Dendritic cell treated with granulocyte-macrophage colony-stimulating factor and Interleukin-4, amounts not matched to agents 40 ng/mL and 50 ng/mL, for 4 days (primary cell): Measurements from ENCODE around the gene ERN1.

Source experiments
- H3K27ac Mint-ChIP-seq: one replicate; pipeline ENCODE4 v1.8.0; 2022; ENCODE audit warnings: mild to moderate bottlenecking, mixed read lengths
- H3K27me3 Mint-ChIP-seq: one replicate; pipeline ENCODE4 v1.8.0; 2022; ENCODE audit warnings: mild to moderate bottlenecking, mixed read lengths
- H3K36me3 Mint-ChIP-seq: one replicate; pipeline ENCODE4 v1.8.0; 2022; ENCODE audit warnings: low read depth, mixed read lengths
- H3K4me1 Mint-ChIP-seq: one replicate; pipeline ENCODE4 v1.8.0; 2022; ENCODE audit warnings: low read depth, mixed read lengths
- H3K4me3 Mint-ChIP-seq: one replicate; pipeline ENCODE4 v1.8.0; 2022; ENCODE audit warnings: mild to moderate bottlenecking, moderate library complexity, mixed read lengths
- H3K9me3 Mint-ChIP-seq: one replicate; pipeline ENCODE4 v1.8.0; 2022; ENCODE audit warnings: mixed read lengths
- intact Hi-C: fragments of 100-400 bp; cut with micrococcal nuclease; formaldehyde crosslinking; loops from one replicate; pipeline ENCODE4 v1.15.0; 2022

Gene ERN1

DNA sequence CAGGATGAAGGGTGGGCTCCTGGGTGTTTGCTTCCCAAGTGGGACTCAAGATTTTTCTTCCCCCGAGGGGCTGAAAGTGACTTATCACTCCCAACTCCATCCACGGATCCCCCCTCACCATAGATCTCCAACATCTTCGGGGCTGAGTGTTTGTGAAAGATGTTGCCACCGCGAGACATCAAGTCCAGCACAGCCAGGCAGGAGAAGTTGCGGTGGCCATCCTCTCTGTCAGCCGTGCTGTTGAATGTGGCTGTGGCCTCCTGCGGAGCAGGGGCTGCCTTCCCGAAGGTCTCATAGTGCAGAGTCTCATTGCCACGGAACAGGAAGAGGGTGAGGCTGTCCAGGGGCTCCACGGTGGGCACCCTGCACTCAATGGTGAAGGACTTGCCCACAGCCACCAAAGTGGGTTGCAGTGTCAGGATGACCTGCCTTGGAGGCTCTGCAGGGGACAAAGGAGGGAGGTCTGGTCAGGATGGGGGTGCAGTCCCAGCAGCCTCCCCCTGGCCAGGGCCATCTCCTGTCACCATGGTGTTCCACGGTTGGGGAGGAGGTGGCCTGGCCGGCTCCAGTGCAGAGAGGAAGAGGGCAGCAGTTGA lies 126.3 kb downstream of the ERN1 start:
- peak overlapping the region; percentile 6 for H3K27ac Mint-ChIP-seq
- peaks cover 20% of the 10 kb centered on the region for H3K27me3 Mint-ChIP-seq
- no peaks in the 10 kb centered on the region for H3K9me3 Mint-ChIP-seq
- peaks cover 29% of the 10 kb centered on the region for H3K36me3 Mint-ChIP-seq
- intact Hi-C loops: no loop called here
- peaks cover 55% of the 10 kb centered on the region for H3K4me1 Mint-ChIP-seq
- H3K4me3 Mint-ChIP-seq: no peak overlapping the region

DNA sequence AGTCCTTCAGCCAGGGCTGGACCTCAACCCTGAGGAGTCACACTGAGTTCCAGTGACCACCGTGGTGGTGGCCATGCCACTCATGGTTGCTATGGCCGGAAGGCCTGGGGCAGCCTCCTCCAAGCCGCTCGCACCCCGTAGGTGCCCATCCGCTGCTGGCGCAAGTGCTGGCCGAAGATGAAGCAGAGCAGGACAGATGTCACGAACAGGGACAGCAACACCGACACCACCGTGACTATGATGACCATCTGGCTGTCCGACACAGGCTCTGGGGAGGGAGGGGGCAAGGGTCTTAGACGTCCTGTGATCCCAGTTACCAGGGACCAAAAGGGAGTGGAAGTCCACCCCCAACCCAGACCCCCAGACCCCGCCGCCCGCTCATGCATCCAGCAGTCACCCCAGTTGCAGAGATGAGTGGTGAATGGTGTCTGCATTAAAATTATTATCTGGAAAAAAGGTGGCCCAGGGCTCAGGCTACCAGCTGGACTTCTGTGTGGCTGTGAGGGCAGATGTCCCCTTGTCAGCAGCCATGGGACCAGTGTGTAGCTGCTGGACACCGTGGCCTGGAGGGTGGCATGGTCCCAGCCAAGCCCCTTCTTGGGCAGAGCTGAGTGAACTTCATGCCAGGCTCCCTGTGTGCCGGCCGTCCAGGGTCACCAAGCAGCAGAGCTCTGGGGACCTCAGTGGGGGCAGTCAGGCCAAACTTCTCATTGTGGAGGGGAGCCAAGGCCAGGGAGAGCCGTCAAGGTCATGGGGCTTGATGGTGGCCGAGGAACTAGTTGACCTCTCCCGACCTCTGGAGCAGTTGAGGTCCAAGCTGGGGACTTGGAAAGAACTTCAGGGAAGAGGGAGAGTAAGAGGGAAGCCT lies 127.1 kb downstream of the ERN1 start:
- H3K27ac Mint-ChIP-seq: no peak overlapping the region
- no peaks in the 10 kb centered on the region for H3K9me3 Mint-ChIP-seq
- no peak overlapping the region for H3K4me3 Mint-ChIP-seq
- H3K36me3 Mint-ChIP-seq: peaks cover 36% of the 10 kb centered on the region
- intact Hi-C loops: no loop called here
- peaks cover 55% of the 10 kb centered on the region for H3K4me1 Mint-ChIP-seq
- peaks cover 25% of the 10 kb centered on the region for H3K27me3 Mint-ChIP-seq

DNA sequence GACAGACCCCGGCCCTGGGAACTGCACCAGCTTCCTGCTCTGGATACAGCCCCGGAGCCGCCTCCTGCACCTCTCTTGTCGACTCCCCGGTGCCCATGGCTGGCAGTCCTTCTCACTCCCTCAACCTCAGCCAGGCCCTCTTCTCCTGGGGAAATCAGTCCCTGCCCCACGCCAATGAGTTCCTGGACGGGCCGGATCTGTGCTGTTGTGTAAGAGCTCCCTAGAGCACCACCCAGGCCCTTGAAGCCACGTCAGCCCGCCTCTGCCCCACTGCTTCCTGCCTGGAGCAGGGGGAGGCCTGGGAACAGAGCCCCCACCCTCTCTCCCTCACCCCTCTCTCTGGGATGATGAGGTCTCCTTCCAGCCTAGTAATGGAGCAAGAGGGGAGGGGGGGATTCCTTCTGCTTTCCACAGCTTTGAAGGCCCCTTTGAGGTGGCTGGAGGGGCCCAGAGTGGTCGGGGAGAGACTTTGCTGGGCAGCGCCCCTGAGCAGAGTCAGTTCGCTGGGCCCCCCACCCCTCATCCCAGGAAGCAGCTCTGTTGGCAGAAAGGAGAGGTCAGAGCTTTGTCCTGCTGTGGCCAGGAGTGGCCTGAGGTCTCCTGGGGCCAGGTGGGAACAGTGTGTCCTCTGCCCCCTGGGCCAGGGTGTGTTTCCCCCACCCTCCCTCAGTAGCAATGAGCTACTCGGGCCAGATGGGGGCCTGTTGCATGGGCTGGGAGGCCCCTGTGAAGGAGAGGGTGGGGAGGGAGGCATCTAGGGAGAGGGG lies 128.0 kb downstream of the ERN1 start:
- H3K36me3 Mint-ChIP-seq: peaks cover 36% of the 10 kb centered on the region
- H3K27ac Mint-ChIP-seq: peak overlapping the region; percentile 64
- no peak overlapping the region for H3K4me3 Mint-ChIP-seq
- H3K9me3 Mint-ChIP-seq: no peaks in the 10 kb centered on the region
- H3K27me3 Mint-ChIP-seq: peaks cover 34% of the 10 kb centered on the region
- intact Hi-C loops: no loop called here
- H3K4me1 Mint-ChIP-seq: peaks cover 52% of the 10 kb centered on the region

DNA sequence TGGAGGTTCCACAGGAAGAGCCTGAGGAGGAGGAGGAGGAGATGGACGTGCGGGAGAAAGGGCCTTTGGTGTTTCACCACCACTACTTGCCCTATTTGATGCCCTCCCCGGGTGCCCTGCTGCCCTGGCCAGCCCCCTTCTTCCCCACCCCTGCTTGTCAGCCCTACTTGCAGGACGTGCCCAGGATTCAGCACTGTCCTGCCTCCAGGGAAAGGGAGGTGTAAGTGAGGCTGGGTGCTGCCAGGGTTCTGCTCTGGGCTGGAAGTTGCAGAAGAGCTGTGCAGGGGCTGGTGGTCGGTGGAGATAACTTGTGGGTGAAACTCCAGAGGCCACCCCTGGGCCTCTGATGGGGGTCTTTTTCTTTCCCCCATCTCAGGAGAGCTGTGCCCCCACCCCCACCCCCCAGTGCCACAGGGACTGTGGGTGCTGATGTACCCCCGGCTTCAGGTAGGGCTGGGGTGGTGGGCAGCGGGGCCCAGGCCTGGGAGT lies 128.8 kb downstream of the ERN1 start:
- H3K4me1 Mint-ChIP-seq: peaks cover 46% of the 10 kb centered on the region
- H3K9me3 Mint-ChIP-seq: no peaks in the 10 kb centered on the region
- H3K27me3 Mint-ChIP-seq: peaks cover 42% of the 10 kb centered on the region
- peaks cover 36% of the 10 kb centered on the region for H3K36me3 Mint-ChIP-seq
- H3K27ac Mint-ChIP-seq: peak overlapping the region; percentile 64
- intact Hi-C loops: no loop called here
- H3K4me3 Mint-ChIP-seq: no peak overlapping the region

DNA sequence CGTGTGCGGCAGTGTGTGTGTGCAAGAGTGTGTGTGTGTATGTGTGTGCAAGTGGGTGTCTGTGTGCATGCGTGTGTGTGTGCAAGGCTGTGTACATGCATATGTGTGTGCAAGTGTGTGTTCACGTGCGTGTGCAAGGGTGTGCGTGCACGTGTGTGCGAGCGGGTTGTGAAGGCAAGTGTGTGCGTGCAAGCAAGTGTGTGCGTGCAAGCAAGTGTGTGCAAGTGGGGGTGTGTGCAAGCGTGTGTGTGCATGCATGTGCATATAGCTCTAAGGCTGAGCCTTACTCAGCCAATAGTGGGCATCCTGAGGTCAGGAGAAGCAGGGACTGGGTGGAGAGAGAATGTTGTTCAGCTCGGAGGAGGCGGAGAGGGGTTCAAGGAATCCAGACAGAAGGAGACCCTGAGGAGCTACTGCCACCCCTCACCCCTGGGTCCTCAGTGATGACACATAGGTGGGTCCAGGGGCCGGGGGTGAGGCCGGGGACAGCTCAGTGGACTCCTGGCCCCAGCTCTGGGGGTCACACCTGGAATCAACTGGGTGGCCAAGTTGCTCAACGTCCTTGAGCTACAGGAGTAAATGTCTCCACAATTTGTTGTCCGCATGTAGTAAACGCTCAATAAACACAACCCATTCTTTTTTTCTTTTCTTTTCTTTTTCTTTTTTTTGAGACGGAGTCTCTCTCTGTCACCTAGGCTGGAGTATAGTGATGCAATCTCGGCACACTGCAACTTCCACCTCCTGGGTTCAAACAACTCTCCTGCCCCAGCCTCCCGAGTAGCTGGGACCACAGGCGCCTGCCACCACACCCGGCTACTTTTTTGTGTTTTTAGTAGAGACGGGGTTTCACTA lies 130.0 kb downstream of the ERN1 start:
- H3K9me3 Mint-ChIP-seq: no peaks in the 10 kb centered on the region
- peaks cover 46% of the 10 kb centered on the region for H3K4me1 Mint-ChIP-seq
- peaks cover 50% of the 10 kb centered on the region for H3K27me3 Mint-ChIP-seq
- H3K36me3 Mint-ChIP-seq: peaks cover 28% of the 10 kb centered on the region
- H3K4me3 Mint-ChIP-seq: no peak overlapping the region
- no peak overlapping the region for H3K27ac Mint-ChIP-seq
- intact Hi-C loops: no loop called here

DNA sequence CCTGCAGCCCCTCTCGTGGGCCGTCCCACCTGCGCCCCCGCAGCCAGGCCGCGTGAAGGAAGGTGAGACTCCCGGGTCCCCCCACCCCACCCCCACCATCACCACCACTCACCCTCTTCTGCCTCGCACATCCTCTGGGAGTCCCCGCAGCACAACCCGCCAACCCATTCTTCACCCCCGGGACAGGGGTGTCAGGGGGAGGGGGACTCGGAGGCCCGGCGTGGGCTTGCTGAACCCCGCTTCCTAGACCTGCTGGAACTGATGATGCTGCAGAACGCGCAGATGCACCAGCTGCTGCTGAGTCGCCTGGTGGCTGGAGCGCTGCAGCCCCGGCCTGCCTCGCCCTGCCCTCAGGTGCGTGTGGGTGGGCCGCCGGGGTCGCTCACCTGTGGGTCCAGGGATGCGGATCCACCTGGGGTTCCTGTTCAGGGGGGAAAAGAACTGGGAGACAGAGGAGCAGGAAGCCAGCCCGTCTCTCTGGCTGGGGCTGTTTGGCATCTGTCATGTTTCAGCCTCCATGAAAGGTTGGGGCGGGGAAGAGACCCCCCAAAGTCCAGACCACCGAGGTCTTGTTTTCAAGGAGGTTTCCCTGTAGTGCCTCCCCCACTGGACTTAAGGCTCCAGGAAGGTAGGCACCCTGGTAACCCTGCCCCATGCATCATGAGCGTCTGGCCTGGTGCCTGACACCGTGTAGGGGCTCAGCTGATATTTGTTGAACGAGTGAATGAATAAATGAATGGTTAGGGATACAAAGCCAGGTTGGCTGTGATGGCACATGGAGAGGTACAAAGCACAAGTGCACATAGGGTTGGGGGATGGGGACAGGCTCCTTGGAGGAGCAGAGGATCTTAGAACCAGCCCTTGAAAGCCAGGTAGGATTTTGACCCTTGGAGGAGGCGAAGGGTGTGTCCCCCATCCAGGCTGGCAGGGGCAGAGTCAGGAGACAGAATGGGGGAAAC lies 130.9 kb downstream of the ERN1 start:
- peaks cover 50% of the 10 kb centered on the region for H3K27me3 Mint-ChIP-seq
- peak overlapping the region; percentile 75 for H3K27ac Mint-ChIP-seq
- H3K9me3 Mint-ChIP-seq: no peaks in the 10 kb centered on the region
- peaks cover 19% of the 10 kb centered on the region for H3K36me3 Mint-ChIP-seq
- intact Hi-C loops: no loop called here
- H3K4me3 Mint-ChIP-seq: peak overlapping the region; percentile 97
- peaks cover 51% of the 10 kb centered on the region for H3K4me1 Mint-ChIP-seq

DNA sequence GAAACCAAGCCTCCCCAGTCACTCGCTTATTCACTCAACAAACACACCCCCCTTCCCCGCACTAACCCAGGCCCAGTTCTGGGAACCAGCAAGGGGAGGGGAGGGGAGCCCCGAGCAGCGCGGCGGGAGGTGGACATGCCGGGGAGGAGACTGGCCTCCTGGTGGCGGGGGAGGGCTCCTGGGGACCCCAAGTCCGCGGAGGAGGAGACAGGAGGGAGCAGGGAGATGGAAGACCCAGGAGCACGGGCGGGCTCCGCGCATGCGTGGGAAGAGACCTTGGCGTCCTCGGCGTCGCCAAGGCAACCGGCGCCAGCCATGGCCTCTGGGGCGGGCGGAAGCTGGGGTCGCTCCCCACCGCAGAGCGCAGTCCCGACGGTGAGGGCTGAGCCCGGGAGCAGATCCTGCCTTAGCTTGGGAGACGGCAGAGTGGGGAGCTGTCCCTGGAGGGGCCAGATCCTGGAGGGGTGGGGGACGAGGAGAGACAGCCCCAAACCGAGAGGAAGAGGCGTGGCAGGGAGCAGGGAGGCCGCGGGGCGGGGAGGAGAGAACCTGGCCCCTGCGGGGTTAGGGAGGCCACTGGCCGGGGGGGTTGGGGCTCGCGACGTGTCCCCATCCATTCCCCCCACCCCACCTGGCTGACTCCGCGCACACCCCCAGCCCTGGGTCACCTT lies 131.8 kb downstream of the ERN1 start, which contains the start of gene PRR29:
PRR29 (plus strand) TSS at position 302 of the 671 bp plus-strand sequence; CDS start at position 316, 14 bp downstream.
- Mint-ChIP-seq H3K36me3 (peaks cover 11% of the 10 kb centered on the region), H3K27ac (peak within 1 kb of the TSS; percentile 75), H3K4me1 (peaks cover 57% of the 10 kb centered on the region), H3K4me3 (peak within 1 kb of the TSS; percentile 97), H3K27me3 (peaks cover 50% of the 10 kb centered on the region), H3K9me3 (no peaks in the 10 kb centered on the region)
- intact Hi-C loops: no loop called here

DNA sequence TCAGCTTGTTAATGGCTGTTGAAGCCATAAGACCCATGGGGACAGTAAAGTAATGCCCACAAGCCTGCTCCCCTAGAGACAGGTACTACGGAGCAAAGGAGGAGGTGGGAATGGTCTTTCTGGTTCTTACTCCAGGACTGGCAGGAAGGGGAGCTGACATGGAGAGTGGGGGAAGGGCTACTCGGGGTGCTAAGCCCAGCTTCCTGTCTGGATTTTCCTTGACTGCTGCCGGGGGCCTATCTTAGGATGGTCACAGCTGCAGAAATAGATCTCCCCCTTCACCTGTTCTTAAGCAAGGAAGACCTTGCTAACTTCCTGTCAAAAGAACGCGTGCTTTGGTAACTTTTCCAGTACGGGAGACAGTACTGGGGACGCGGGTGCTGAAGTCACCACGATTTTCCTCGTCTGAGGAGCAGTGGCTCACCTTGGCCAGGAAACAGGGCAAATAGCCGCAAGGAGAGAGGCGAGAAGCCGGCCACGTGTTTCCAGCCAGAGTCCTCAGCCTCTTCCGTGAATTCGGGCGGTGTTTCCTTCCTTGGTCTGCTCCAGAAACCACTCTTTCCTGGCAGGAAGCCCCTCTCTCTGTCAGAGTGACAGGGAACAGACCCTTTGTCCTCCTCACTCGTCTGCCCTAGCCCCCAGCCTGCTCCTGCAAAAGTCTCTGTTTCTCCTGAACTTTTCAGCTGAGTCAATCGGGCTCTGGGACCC lies 132.4 kb downstream of the ERN1 start:
- intact Hi-C loops: no loop called here
- peaks cover 62% of the 10 kb centered on the region for H3K4me1 Mint-ChIP-seq
- H3K27me3 Mint-ChIP-seq: peaks cover 54% of the 10 kb centered on the region
- peak overlapping the region; percentile 75 for H3K27ac Mint-ChIP-seq
- H3K9me3 Mint-ChIP-seq: peaks cover 6% of the 10 kb centered on the region
- peak overlapping the region; percentile 97 for H3K4me3 Mint-ChIP-seq
- H3K36me3 Mint-ChIP-seq: peaks cover 6% of the 10 kb centered on the region

DNA sequence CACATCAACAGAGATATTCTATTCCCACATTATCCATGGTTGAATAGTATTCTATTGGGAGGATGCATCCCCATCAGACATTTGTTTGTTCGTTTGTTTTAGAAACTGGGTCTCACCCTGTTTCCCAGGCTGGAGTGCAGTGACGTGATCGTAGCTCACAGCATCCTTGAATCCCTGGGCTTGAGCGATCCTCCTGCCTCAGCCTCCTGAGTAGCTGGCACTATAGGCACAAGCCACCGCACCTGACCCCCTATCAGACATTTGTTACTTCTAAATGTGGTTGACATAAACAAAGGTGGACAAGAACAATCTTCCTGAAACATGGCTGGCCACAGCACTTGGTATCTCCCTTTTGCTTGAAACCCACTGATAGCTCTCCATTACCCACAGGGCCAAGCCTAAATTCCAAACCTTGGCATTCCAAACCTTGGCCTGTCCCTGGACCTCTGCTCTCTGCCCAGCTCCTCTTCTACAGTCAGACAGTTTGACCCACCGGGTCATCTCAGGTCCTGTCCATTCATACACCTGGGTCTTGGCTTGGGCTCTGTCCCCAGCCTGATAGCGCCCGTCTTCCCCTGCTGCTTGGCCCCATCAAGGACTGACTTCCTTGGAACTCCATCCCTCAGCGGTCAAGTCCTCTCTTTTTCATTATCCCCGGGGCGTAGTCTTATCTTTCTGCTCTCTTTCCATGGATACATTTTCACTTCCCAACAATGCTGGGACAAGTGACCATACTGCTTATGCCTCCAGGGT lies 133.3 kb downstream of the ERN1 start:
- H3K4me3 Mint-ChIP-seq: no peak overlapping the region
- H3K27ac Mint-ChIP-seq: no peak overlapping the region
- intact Hi-C loops: no loop called here

DNA sequence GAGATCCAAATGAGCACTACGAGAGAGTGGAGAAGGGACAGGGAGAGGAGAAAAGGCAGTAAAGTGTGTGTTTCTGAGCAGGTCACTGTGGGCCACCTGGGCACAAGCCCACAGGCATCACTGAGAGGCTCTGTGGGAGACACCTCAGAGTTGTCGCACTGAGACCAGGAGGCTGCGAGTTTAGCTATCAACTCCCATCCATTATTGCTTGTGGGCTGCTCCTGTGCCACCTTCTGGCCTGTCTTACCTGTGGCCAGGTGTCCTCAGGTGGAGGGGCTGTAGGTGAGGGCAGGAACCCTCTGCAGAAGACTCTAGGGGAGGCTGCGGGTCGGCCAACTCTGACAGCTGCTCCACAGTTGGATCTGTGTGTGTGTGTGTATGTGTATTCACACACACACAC lies 134.3 kb downstream of the ERN1 start:
- Mint-ChIP-seq H3K9me3 (peaks cover 8% of the 10 kb centered on the region), H3K27ac (no peak overlapping the region), H3K27me3 (peaks cover 70% of the 10 kb centered on the region), H3K4me1 (peaks cover 63% of the 10 kb centered on the region), H3K4me3 (no peak overlapping the region), H3K36me3 (peaks cover 6% of the 10 kb centered on the region)
- intact Hi-C loops: no loop called here

More for the DNA sequence above, 133.3 kb downstream of the ERN1 start:
- Mint-ChIP-seq H3K4me1 (peaks cover 64% of the 10 kb centered on the region), H3K36me3 (peaks cover 6% of the 10 kb centered on the region), H3K9me3 (peaks cover 8% of the 10 kb centered on the region), H3K27me3 (peaks cover 60% of the 10 kb centered on the region)

DNA sequence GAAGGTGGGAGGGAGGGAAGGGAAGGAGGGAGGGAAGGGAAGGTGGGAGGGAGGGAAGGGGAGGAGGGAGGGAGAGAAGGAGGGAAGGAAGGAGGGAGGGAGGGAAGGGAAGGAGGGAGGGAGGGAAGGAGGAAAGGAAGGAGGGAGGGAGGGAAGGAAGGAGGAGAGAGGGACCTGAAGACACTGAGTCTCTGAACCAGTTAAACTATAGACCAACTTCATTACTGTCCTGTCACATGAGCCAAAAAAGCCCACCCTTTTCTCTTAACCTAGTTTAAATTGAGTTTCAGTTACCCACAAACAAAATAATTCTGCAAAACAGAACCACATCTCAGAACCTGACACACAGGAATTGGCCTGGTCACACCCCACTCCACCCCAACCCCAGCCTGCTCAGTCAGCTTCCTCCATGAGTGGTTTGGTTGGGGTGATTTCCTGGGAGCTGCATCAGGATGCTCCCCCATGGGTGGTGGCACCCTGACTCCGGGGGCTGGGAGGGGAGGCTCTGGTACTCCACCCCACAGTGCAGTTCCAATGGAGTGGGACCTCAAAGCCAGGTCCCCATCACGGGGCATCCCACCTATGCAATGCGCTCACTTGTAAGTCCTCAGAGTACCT lies 136.5 kb downstream of the ERN1 start:
- intact Hi-C loops: no loop called here
- Mint-ChIP-seq H3K27ac (no peak overlapping the region), H3K36me3 (peaks cover 6% of the 10 kb centered on the region), H3K4me3 (no peak overlapping the region), H3K9me3 (peaks cover 8% of the 10 kb centered on the region), H3K4me1 (peaks cover 51% of the 10 kb centered on the region), H3K27me3 (peaks cover 60% of the 10 kb centered on the region)
